Measurements from ENCODE around the gene PRDM7. TPM values are rescaled to one million over a fixed set of nuclear protein-coding genes. Genes with fewer than 3 reads are reported as not detected.

PRDM7 gene
- total RNA-seq, 4 donors from 2014 or later, result not detected

DNA sequence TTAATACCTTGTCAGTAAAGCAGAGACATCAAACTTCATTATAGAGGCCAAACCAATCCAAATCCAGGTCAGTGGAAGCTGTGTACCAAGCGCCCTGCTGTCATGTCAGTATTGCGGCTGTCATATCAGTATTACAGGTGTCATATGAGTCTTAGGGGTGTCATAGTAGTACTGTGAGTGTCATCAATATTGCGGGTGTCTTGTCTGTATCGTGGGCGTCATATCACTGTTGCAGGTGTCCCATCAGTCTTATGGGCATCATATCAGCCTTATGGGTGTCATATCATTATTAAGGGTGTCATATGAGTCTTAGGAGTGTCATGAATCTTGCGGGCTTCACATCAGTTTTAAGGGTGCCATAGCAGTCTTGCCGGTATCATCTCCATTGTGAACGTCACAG is 6.0 kb upstream of the PRDM7 start:
- H3K27me3 ChIP-seq, result no peaks in the 10 kb centered on the region
- no peaks in the 10 kb centered on the region for H3K36me3 ChIP-seq
- DNase-seq, result no peak
- TF ChIP-seq, protein P1, sequence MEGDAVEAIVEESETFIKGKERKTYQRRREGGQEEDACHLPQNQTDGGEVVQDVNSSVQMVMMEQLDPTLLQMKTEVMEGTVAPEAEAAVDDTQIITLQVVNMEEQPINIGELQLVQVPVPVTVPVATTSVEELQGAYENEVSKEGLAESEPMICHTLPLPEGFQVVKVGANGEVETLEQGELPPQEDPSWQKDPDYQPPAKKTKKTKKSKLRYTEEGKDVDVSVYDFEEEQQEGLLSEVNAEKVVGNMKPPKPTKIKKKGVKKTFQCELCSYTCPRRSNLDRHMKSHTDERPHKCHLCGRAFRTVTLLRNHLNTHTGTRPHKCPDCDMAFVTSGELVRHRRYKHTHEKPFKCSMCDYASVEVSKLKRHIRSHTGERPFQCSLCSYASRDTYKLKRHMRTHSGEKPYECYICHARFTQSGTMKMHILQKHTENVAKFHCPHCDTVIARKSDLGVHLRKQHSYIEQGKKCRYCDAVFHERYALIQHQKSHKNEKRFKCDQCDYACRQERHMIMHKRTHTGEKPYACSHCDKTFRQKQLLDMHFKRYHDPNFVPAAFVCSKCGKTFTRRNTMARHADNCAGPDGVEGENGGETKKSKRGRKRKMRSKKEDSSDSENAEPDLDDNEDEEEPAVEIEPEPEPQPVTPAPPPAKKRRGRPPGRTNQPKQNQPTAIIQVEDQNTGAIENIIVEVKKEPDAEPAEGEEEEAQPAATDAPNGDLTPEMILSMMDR (IDR thresholded peaks at IDR 0.05), result no peak
- TF ChIP-seq POLR2A (IDR thresholded peaks at IDR 0.05), result no peak
- no peak for TF ChIP-seq POLR2AphosphoS5 (IDR thresholded peaks at IDR 0.05)
- TF ChIP-seq EP300 (IDR thresholded peaks at IDR 0.05; ENCODE audit: low read depth), result no peak
- 85 to 100% methylated on average over 1 to 8 of the region's 8 CpGs for WGBS, 2 donors (ENCODE audit: low coverage in 1 of 2)
- in situ Hi-C loops (cut with MboI; ENCODE audit: low pct_ligation_motif_present in 1 of 4, low pct_unique_long_range_greater_than_20kb in 1 of 4, low sequenced_read_pairs in 3 of 4), result no loop called here
- no peak overlapping the region for H3K4me3 ChIP-seq
- intact Hi-C loops (cut with DNase I; ENCODE audit: low total_unique reads), result no loop called here
- H3K9me3 ChIP-seq, result no peaks in the 10 kb centered on the region
- peaks cover 3 to 5% (median 5%) of the 10 kb centered on the region in 4 donors for H3K4me1 ChIP-seq
- no peak overlapping the region for H3K27ac ChIP-seq

DNA sequence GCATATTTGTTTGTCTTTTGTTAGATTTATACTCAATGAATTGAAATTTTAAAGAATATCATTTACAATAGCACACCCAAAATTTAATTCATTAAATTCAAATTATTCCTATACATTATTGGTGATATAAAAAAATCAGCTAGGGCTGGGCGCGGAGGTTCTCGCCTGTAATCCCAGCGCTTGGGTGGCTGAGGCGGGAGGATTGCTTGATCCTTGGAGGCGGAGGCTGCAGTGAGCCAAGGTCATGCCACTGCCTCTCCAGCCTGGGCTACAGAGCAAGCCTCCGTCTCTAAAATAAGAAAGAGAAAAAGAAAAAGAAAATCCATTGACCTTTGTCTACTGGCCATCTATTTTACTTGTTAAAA is 4.5 kb upstream of the PRDM7 start:
- 4 to 27% methylated on average over 4 to 7 of the region's 7 CpGs for WGBS, 2 donors (ENCODE audit: low coverage in 1 of 2)
- Histone ChIP-seq H3K27me3 (peaks cover 3% of the 10 kb centered on the region), H3K9me3 (no peaks in the 10 kb centered on the region), H3K27ac (no peak overlapping the region), H3K4me1 (peaks cover 3 to 19% (median 13%) of the 10 kb centered on the region in 4 donors), H3K36me3 (no peaks in the 10 kb centered on the region), H3K4me3 (peak overlapping the region in 1 of 4 donors; percentile 51)
- in situ Hi-C loops (cut with MboI; ENCODE audit: low pct_ligation_motif_present in 1 of 4, low pct_unique_long_range_greater_than_20kb in 1 of 4, low sequenced_read_pairs in 3 of 4) (no loop called here), intact Hi-C loops (cut with DNase I; ENCODE audit: low total_unique reads) (no loop called here)
- DNase-seq, result no peak
- no peak for TF ChIP-seq EP300 (IDR thresholded peaks at IDR 0.05; ENCODE audit: low read depth)

DNA sequence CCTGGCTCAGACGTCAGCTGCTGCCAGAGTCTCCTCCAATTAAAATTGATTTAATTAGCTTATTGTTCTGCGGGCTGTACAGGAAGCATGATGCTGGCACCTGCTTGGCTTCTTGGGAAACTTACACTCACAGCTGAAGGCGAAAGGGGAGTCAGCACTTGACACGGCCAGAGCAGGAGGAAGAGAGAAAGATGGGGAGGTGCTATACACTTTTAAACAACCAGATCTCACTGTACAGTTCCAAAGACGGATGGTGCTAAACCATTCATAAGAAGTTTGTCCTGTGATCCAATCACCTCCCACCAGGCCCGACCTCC is 1.4 kb upstream of the PRDM7 start:
- TF ChIP-seq POLR2A (IDR thresholded peaks at IDR 0.05), result no peak
- peak in 1 of 3 donors; percentile 0 for TF ChIP-seq POLR2AphosphoS5 (IDR thresholded peaks at IDR 0.05)
- Histone ChIP-seq H3K4me3 (peak overlapping the region in 1 of 4 donors; percentile 24), H3K4me1 (peaks cover 3 to 19% (median 13%) of the 10 kb centered on the region in 4 donors), H3K27me3 (peaks cover 8% of the 10 kb centered on the region), H3K27ac (peak overlapping the region in 1 of 4 donors; percentile 83), H3K36me3 (no peaks in the 10 kb centered on the region), H3K9me3 (no peaks in the 10 kb centered on the region)
- in situ Hi-C loops (cut with MboI; ENCODE audit: low pct_ligation_motif_present in 1 of 4, low pct_unique_long_range_greater_than_20kb in 1 of 4, low sequenced_read_pairs in 3 of 4) (no loop called here), intact Hi-C loops (cut with DNase I; ENCODE audit: low total_unique reads) (no loop called here)
- 33 to 53% methylated on average over 1 to 6 of the region's 6 CpGs for WGBS, 2 donors (ENCODE audit: low coverage in 1 of 2)
- no peak for DNase-seq

DNA sequence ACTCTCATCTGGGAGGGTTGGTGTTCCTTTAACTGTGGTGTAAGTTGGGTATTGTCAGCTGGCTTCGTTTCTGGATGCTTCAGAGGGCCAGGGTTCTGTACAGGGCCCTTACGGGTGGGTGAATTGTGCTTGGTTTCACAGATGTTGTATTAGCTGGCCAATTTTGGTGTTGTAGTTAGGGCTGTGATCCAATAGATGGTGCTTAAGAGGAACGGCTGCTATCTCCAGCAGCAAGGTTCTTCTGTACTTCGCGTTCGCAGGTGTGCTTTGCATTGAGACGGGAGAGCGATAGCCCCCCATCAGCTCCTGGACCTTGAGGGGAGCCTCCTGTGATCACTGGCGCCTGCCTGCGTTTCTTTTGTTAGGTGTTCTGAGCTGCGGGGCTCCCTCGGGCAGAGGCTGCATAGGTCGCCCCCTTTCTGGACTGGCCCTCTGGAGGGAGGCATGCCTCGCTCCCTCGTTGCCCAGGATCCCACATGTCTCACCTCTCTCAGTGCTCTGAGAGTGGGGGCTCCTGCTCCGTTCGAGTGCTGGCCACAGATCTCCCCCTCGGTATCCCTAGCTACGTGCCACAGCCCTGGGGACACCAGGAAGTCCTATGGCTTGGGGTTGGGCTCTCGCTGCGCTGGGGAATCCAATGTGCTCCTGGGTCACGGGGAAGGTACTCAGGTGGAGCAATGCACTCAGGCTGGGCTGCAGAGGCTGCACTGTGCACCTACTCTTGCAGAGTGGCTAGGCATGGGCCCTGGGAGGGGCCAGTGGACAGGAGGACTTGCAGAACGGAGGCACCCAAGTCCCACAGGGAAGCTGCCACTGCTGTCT is 837 bp upstream of the PRDM7 start:
- TF ChIP-seq EP300 (IDR thresholded peaks at IDR 0.05; ENCODE audit: low read depth) (no peak), POLR2A (IDR thresholded peaks at IDR 0.05) (peak; percentile 13), POLR2AphosphoS5 (IDR thresholded peaks at IDR 0.05) (peak in 1 of 3 donors; percentile 33)
- TF ChIP-seq, protein P1 (IDR thresholded peaks at IDR 0.05), result no peak
- DNase-seq, result peak; percentile 34
- intact Hi-C loops (cut with DNase I; ENCODE audit: low total_unique reads) (no loop called here), in situ Hi-C loops (cut with MboI; ENCODE audit: low pct_ligation_motif_present in 1 of 4, low pct_unique_long_range_greater_than_20kb in 1 of 4, low sequenced_read_pairs in 3 of 4) (no loop called here)
- 46% methylated on average over 17 of the region's 23 CpGs; no CpG with 5 or more reads in 1 of the 2 donors for WGBS, 2 donors (ENCODE audit: low coverage in 1 of 2)
- no peaks in the 10 kb centered on the region for H3K36me3 ChIP-seq
- peak overlapping the region in 3 of 4 donors; percentile 23 to 52 (median 24) for H3K4me3 ChIP-seq
- peaks cover 8% of the 10 kb centered on the region for H3K27me3 ChIP-seq
- no peaks in the 10 kb centered on the region for H3K9me3 ChIP-seq
- H3K4me1 ChIP-seq, result peaks cover 3 to 19% (median 13%) of the 10 kb centered on the region in 4 donors
- H3K27ac ChIP-seq, result peak overlapping the region; percentile 74 to 83 (median 76)

DNA sequence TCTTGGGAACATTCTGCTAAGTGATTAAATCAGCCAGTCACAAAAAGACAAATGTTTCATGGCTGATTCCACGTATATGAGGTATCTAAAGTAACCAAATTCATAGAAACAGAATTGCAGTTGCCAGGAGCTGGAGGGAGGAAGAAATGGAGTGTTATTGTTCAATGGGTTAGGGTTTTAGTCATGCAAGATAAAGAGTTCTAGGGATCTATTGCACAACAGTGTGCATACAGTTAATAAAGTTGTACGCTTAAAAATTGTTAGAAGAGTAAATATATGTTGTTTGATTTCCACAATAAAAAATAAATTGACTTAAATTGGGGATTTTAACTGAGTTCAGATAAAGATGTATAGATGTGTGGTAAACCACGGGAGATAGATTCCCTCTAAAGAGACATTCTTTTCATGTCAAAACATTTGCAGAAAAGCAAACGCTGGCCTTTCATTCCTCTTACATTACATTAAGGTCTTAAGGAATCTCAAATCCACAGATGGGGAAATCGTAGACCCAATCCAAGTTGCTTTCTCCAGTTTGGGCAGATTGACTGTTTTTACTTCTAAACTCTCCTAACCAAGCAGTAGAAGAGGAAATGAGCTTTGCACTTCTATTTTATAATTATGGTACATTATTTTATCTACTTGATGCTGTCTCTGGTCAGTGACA is 4.6 kb downstream of the PRDM7 start:
- Histone ChIP-seq H3K36me3 (no peaks in the 10 kb centered on the region), H3K9me3 (peaks cover 0 to 4% of the 10 kb centered on the region in 2 donors), H3K4me3 (no peak overlapping the region), H3K27ac (no peak overlapping the region), H3K27me3 (peaks cover 15% of the 10 kb centered on the region), H3K4me1 (peaks cover 0 to 9% (median 3%) of the 10 kb centered on the region in 4 donors)
- DNase-seq, result no peak
- TF ChIP-seq, protein P1 (IDR thresholded peaks at IDR 0.05), result no peak
- TF ChIP-seq POLR2A (IDR thresholded peaks at IDR 0.05) (no peak), POLR2AphosphoS5 (IDR thresholded peaks at IDR 0.05) (no peak), EP300 (IDR thresholded peaks at IDR 0.05; ENCODE audit: low read depth) (no peak)
- WGBS, 2 donors (ENCODE audit: low coverage in 1 of 2), result 35 to 46% methylated on average over 5 of the region's 5 CpGs
- intact Hi-C loops (cut with DNase I; ENCODE audit: low total_unique reads), result no loop called here
- in situ Hi-C loops (cut with MboI; ENCODE audit: low pct_ligation_motif_present in 1 of 4, low pct_unique_long_range_greater_than_20kb in 1 of 4, low sequenced_read_pairs in 3 of 4), result no loop called here
